ENCODE results near the gene MAGI2.

- peak; percentile 48 for TF ChIP-seq CTCF (conservative IDR thresholded peaks at IDR 0.05; ENCODE audit: low read depth, low read length)
- TF ChIP-seq EZH2 (IDR thresholded peaks at IDR 0.05; ENCODE audit: borderline replicate concordance, low read depth, low read length, poor library complexity, severe bottlenecking), result no peak
These were observed 207.7 kb downstream of the MAGI2 start for GRCh38 chr7:79245623-79246249.

All from A673 (cell line).